Measurements from ENCODE around the gene SLC38A8.

DNA sequence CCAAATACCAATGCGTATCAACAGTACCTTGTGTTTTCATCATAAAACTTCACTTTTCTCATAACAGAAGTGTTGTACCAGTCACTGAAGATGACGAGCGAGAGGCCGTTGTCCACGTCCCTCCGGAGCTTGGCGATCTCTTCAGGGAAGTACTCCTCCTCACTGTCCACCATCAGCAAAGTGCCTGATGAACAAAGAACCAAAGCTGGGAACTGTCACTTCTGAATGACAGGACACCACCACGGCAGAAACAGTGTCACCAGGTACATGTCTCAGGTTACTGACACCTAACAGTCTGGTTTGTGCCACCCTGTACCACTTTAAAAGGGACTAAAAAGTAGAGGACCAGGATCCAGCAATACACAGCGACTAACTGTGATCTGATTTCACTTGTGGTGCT is 25.0 kb upstream of the SLC38A8 start:
- TF ChIP-seq, protein P1, sequence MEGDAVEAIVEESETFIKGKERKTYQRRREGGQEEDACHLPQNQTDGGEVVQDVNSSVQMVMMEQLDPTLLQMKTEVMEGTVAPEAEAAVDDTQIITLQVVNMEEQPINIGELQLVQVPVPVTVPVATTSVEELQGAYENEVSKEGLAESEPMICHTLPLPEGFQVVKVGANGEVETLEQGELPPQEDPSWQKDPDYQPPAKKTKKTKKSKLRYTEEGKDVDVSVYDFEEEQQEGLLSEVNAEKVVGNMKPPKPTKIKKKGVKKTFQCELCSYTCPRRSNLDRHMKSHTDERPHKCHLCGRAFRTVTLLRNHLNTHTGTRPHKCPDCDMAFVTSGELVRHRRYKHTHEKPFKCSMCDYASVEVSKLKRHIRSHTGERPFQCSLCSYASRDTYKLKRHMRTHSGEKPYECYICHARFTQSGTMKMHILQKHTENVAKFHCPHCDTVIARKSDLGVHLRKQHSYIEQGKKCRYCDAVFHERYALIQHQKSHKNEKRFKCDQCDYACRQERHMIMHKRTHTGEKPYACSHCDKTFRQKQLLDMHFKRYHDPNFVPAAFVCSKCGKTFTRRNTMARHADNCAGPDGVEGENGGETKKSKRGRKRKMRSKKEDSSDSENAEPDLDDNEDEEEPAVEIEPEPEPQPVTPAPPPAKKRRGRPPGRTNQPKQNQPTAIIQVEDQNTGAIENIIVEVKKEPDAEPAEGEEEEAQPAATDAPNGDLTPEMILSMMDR (IDR thresholded peaks at IDR 0.05), result no peak
- no peak for TF ChIP-seq POLR2A (IDR thresholded peaks at IDR 0.05)

All from Peyer's patch (tissue), 4 donors.